Measurements from ENCODE around the gene MXRA8. TPM values are rescaled to one million over a fixed set of nuclear protein-coding genes. Genes with fewer than 3 reads are reported as not detected.

The MXRA8 gene
- total and polyA plus RNA-seq, 9 of the 15 experiments (the other 6 are each of a cell fraction or from before 2014, with no cell fraction given), result 0.66 to 11.3 (median 6.3) TPM

GRCh38 chr1:1358433-1359271 is at the start of gene MXRA8 (continued):
- TF ChIP-seq E2F6 (IDR thresholded peaks at IDR 0.05; ENCODE audit: borderline replicate concordance in 1 of 2, extremely low read depth in 1 of 2, insufficient read depth in 1 of 2, insufficient read length in 1 of 2, low read depth in 1 of 2, low read length in 1 of 2, poor library complexity in 1 of 2, severe bottlenecking in 1 of 2) (peak in 1 of 2 experiments; percentile 45), CTBP1 (IDR thresholded peaks at IDR 0.05; ENCODE audit: borderline replicate concordance) (peak; percentile 56; the same call in 1 of the 2 replicates), SMARCE1 (IDR thresholded peaks at IDR 0.05) (no peak), NFIC (IDR thresholded peaks at IDR 0.05) (peak; percentile 62; the same call in 1 of the 2 replicates), SMAD4 (CRISPR knock-in tag; conservative IDR thresholded peaks at IDR 0.05) (peak; percentile 69), RNF2 (IDR thresholded peaks at IDR 0.05) (peak; percentile 51; the same call in 1 of the 2 replicates), RBM22 (IDR thresholded peaks at IDR 0.05; ENCODE audit: low read depth, low read length, poor library complexity, severe bottlenecking) (peak; percentile 36), SMAD2 (IDR thresholded peaks at IDR 0.05; ENCODE audit: low read depth, low read length) (no peak), RFX5 (IDR thresholded peaks at IDR 0.05; ENCODE audit: low read depth, low read length) (no peak), ZNF239 (CRISPR knock-in tag; IDR thresholded peaks at IDR 0.05) (no peak), POLR2A (conservative IDR thresholded peaks at IDR 0.05) (peak; percentile 50; the same call in 1 of the 2 replicates), ETV1 (tag; conservative IDR thresholded peaks at IDR 0.05; ENCODE audit: low read depth) (no peak), ZNF77 (CRISPR knock-in tag; IDR thresholded peaks at IDR 0.05) (no peak), ZNF282 (CRISPR knock-in tag; IDR thresholded peaks at IDR 0.05) (no peak), XRCC4 (IDR thresholded peaks at IDR 0.05; ENCODE audit: extremely low read depth, insufficient read depth, insufficient read length) (no peak), EGR1 (conservative IDR thresholded peaks at IDR 0.05) (peak; percentile 56), MTA3 (IDR thresholded peaks at IDR 0.05; ENCODE audit: borderline replicate concordance) (0 out of 2 replicates have a peak, but pooled peaks have one; percentile 67)
- TF ChIP-seq, protein P1, sequence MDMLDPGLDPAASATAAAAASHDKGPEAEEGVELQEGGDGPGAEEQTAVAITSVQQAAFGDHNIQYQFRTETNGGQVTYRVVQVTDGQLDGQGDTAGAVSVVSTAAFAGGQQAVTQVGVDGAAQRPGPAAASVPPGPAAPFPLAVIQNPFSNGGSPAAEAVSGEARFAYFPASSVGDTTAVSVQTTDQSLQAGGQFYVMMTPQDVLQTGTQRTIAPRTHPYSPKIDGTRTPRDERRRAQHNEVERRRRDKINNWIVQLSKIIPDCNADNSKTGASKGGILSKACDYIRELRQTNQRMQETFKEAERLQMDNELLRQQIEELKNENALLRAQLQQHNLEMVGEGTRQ (CRISPR knock-in tag; IDR thresholded peaks at IDR 0.05), result peak; percentile 88
- TF ChIP-seq, protein P2, sequence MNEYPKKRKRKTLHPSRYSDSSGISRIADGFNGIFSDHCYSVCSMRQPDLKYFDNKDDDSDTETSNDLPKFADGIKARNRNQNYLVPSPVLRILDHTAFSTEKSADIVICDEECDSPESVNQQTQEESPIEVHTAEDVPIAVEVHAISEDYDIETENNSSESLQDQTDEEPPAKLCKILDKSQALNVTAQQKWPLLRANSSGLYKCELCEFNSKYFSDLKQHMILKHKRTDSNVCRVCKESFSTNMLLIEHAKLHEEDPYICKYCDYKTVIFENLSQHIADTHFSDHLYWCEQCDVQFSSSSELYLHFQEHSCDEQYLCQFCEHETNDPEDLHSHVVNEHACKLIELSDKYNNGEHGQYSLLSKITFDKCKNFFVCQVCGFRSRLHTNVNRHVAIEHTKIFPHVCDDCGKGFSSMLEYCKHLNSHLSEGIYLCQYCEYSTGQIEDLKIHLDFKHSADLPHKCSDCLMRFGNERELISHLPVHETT (CRISPR knock-in tag; conservative IDR thresholded peaks at IDR 0.05 in 1 of 2, IDR thresholded peaks at IDR 0.05 in 1 of 2), result 0 out of 4 replicates have a peak, but pooled peaks of 1 of the 2 experiments have one; percentile 46
- TF ChIP-seq, protein P3, sequence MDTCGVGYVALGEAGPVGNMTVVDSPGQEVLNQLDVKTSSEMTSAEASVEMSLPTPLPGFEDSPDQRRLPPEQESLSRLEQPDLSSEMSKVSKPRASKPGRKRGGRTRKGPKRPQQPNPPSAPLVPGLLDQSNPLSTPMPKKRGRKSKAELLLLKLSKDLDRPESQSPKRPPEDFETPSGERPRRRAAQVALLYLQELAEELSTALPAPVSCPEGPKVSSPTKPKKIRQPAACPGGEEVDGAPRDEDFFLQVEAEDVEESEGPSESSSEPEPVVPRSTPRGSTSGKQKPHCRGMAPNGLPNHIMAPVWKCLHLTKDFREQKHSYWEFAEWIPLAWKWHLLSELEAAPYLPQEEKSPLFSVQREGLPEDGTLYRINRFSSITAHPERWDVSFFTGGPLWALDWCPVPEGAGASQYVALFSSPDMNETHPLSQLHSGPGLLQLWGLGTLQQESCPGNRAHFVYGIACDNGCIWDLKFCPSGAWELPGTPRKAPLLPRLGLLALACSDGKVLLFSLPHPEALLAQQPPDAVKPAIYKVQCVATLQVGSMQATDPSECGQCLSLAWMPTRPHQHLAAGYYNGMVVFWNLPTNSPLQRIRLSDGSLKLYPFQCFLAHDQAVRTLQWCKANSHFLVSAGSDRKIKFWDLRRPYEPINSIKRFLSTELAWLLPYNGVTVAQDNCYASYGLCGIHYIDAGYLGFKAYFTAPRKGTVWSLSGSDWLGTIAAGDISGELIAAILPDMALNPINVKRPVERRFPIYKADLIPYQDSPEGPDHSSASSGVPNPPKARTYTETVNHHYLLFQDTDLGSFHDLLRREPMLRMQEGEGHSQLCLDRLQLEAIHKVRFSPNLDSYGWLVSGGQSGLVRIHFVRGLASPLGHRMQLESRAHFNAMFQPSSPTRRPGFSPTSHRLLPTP (IDR thresholded peaks at IDR 0.05; ENCODE audit: borderline replicate concordance, extremely low read depth, insufficient read length), result no peak
